ENCODE data around the gene LNX1. TPM values are rescaled to one million over a fixed set of nuclear protein-coding genes. Genes with fewer than 3 reads are reported as not detected.

LNX1 gene
- total RNA-seq, 2 donors from 2014 or later, result not detected

DNA sequence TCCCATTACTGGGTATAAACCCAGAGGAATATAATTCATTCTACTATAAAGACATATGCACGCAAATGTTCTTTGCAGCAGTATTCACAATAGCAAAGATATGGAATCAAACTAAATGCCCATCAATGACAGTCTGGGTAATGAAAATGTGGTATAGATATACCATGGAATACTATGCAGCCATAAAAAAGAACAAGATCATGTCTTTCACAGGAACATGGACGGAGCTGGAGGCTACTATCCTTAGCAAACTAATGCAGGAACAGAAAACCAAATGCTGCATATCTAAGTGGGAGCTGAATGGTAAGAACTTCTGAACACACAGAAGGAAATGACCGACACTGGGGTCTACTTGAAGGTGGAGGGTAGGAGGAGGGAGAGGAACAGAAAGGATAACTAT, 42.6 kb downstream of the LNX1 start:
- H3K9me3 Mint-ChIP-seq, result no peaks in the 10 kb centered on the region
- no peaks in the 10 kb centered on the region for H3K36me3 Mint-ChIP-seq (ENCODE audit: low read depth)
- no peak overlapping the region for H3K4me3 Mint-ChIP-seq
- no peak overlapping the region for H3K27ac Mint-ChIP-seq
- ATAC-seq (replicated peaks), result no peak
- H3K27me3 Mint-ChIP-seq, result peaks cover 16% of the 10 kb centered on the region
- no peaks in the 10 kb centered on the region for H3K4me1 Mint-ChIP-seq

DNA sequence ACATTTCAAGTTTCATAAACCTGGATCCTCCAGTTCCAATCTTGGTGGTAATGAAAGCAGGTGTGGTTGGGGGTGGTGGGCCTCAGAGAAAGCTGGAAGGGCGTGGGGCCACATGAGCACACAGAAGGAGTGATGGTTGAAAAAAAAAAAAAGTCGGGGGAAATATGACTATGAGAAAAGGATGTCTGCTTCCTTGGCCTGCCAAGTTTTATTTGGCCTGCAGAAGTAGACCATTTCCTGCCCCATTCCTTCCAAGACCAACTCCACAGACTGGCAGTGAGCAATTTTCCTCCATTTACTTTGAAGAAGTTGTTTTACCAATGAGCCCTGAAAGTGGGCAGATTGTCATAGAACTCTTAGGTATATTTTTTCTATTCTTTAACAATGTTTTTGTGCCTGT, 43.3 kb downstream of the LNX1 start:
- Mint-ChIP-seq H3K4me3 (no peak overlapping the region), H3K4me1 (no peaks in the 10 kb centered on the region), H3K27me3 (peaks cover 19% of the 10 kb centered on the region), H3K36me3 (ENCODE audit: low read depth) (no peaks in the 10 kb centered on the region), H3K27ac (no peak overlapping the region), H3K9me3 (no peaks in the 10 kb centered on the region)
- no peak for ATAC-seq (replicated peaks)

DNA sequence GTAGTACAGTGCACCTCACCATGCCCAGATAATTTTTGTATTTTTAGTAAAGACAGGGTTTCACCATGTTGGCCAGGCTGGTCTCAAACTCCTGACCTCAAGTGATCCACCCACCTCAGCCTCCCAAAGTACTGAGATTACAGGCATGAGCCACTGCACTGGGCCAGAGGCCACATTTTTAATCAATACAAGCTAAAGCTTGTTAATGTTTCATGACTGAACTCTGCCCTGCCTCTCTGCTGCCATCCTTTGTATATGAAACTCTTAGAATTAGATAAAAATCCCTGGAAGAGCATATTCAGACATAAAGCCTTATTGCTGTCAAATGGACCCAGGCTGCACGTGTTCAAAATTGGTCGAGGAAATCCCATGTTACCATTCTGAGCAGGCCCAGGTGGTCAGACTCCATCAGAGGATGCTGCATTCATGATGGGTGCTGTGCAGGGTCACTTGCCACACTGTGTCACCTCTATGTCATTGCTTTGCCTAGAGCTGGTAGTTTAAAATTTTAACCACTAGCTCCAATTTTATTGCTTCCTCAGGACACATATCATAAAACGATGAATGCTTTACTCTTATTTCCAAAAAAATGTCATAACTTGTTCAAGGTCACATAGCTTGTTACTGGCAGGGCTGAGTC, 45.2 kb downstream of the LNX1 start:
- H3K4me1 Mint-ChIP-seq, result no peaks in the 10 kb centered on the region
- H3K27ac Mint-ChIP-seq, result no peak overlapping the region
- peaks cover 29% of the 10 kb centered on the region for H3K27me3 Mint-ChIP-seq
- H3K36me3 Mint-ChIP-seq (ENCODE audit: low read depth), result no peaks in the 10 kb centered on the region
- H3K4me3 Mint-ChIP-seq, result no peak overlapping the region
- no peaks in the 10 kb centered on the region for H3K9me3 Mint-ChIP-seq
- ATAC-seq (replicated peaks), result no peak

DNA sequence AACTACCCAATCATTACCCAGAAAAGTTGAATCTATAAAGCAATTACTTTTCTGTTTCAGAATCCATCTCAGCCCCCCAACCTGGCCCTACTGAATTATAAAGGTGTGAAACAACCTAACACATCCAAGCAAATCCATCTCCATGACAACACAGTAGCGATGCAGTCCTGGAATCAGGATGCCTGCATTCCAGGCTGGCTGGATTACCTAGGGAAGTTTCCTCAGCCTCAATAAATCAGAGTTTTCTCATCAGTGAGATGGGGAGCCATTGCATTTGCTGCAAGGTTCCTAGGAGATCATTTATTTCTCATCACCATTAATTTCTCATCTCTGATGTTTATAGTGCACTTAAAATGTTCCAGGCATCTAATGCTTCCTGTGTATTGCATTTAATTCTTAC, 46.0 kb downstream of the LNX1 start:
- Mint-ChIP-seq H3K27ac (no peak overlapping the region), H3K4me3 (no peak overlapping the region), H3K36me3 (ENCODE audit: low read depth) (no peaks in the 10 kb centered on the region), H3K27me3 (peaks cover 29% of the 10 kb centered on the region), H3K9me3 (no peaks in the 10 kb centered on the region), H3K4me1 (no peaks in the 10 kb centered on the region)
- no peak for ATAC-seq (replicated peaks)

DNA sequence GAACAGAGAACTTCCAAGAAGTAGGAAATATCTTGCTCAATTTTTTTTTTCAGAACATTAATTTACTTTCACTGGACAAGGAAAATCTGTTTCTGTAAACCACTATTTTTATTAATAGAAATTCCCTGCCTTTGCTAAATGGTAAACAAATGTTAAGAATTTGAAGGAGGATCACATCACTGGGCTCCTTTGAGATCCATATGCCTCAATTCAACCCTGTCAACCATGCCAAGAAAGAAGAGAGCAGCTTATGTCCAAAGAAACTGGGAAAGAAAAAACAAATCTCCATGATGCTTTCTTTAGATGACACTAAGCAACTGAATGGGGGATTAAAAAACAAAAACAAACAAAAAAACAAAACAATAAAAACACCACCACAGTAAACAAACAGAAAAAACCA, 47.7 kb downstream of the LNX1 start:
- Mint-ChIP-seq H3K36me3 (ENCODE audit: low read depth) (no peaks in the 10 kb centered on the region), H3K9me3 (no peaks in the 10 kb centered on the region), H3K27ac (no peak overlapping the region), H3K27me3 (peaks cover 29% of the 10 kb centered on the region), H3K4me1 (no peaks in the 10 kb centered on the region), H3K4me3 (no peak overlapping the region)
- no peak for ATAC-seq (replicated peaks)

DNA sequence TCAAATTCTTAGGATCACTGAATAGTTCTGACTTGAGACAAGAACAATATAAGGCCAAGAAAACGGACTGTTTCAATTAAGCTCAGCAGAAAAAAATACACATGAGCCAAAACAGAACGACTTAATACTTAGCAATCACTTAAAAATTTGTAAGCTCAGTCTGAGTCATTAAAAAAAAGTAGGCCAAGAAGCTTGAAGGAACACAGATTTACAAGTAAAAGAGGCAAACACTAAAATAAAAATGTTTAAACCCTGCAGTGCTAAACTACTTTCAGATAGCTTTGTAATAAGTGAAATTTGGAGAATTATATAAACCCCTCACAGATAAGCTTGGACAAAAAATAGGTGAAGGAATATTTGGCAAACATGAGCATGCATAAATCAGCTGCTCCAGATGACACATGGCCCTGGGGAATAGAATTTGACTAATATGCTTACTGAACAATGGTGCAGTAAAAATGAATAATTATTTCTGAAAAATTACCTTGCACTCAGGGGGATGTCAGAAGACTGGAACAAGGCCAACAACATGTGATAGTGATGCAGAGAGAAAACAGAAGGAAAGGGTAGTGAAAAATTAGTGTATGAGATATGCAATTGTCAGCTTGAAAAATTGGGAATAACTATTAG, 49.6 kb downstream of the LNX1 start:
- Mint-ChIP-seq H3K27me3 (peaks cover 25% of the 10 kb centered on the region), H3K9me3 (no peaks in the 10 kb centered on the region), H3K4me1 (no peaks in the 10 kb centered on the region), H3K36me3 (ENCODE audit: low read depth) (no peaks in the 10 kb centered on the region), H3K4me3 (no peak overlapping the region), H3K27ac (no peak overlapping the region)
- ATAC-seq (replicated peaks), result no peak

DNA sequence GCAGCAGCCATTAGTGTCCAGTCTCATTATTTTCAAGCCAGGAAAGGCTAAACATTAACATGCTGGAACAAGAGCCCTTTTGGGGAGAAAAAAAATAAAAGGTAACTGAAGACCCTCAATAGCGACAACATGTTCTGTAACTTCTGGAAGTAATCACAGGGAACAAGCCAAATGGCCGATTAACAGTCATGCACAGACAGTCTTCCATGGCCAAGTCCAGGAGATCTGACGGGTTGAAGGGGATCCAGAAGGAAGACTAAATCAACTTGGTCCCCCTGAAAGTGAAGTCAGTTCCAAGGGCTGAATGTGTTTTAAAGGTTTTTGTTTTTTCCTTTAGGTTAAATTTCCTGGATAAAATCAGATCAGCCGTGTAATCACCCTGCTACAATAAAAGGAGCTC, 52.5 kb downstream of the LNX1 start:
- Mint-ChIP-seq H3K9me3 (no peaks in the 10 kb centered on the region), H3K27me3 (peaks cover 35% of the 10 kb centered on the region), H3K4me3 (no peak overlapping the region), H3K27ac (no peak overlapping the region), H3K36me3 (ENCODE audit: low read depth) (no peaks in the 10 kb centered on the region), H3K4me1 (no peaks in the 10 kb centered on the region)
- no peak for ATAC-seq (replicated peaks)

DNA sequence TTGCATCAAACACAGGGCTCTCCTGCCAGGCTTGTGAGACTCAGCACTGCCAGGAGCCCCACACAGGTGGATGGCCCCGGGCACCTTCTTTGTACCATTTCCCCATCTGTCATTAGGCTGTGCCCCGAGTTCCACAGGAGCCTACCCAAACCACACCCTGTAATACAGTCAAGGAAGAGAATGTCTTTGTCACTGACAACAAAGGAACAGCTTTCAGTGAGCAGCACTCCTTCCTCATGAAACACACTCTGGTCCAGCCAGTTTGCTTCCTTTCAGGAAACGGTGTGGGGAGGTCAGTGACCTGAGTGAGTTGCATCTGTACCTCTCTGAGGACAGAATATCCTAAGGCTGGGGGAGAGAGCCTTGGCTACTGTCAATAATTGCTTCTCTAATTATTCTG, 53.7 kb downstream of the LNX1 start:
- Mint-ChIP-seq H3K27ac (no peak overlapping the region), H3K9me3 (no peaks in the 10 kb centered on the region), H3K4me1 (no peaks in the 10 kb centered on the region), H3K4me3 (no peak overlapping the region), H3K36me3 (ENCODE audit: low read depth) (no peaks in the 10 kb centered on the region), H3K27me3 (peaks cover 31% of the 10 kb centered on the region)
- ATAC-seq (replicated peaks), result no peak

DNA sequence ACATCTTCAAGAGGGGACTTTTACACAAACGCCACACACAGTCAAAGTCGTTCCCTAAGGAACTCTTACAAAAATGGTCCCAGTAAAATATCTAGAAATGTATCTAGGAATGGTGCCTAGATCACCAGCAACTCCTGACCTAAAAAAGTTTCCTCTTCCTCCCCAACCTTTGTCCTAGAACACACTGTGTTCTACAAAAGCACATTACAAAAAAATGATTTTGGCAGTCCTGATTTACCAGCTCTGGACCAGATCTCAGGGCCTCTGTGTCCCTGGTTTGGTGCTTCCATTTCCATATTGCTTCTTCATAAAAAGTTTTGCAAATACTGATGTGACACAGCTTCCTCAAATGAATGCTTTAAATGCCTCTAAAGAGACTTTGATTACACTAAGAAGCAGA, 55.0 kb downstream of the LNX1 start:
- no peak for ATAC-seq (replicated peaks)

DNA sequence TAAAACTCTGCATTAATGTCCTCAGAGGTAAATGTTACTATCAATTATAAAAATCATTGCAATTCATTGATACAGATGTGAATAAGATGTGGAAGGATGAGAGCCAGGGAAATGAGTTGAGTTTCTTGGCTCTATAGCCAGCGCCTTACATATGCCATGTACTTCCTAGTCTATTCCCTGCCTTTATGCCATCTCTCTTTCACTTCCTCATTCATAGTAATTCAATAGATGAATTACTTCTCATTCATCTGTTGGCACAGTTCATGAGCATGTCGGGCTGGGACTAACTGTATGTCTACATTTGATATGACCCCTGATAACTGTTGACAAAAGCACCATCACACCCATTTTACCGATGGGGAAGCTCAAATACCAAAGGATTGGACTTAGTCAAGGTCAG, 55.7 kb downstream of the LNX1 start:
- no peaks in the 10 kb centered on the region for H3K36me3 Mint-ChIP-seq (ENCODE audit: low read depth)
- no peak overlapping the region for H3K4me3 Mint-ChIP-seq
- H3K9me3 Mint-ChIP-seq, result no peaks in the 10 kb centered on the region
- H3K27me3 Mint-ChIP-seq, result peaks cover 25% of the 10 kb centered on the region
- no peak overlapping the region for H3K27ac Mint-ChIP-seq
- ATAC-seq (replicated peaks), result no peak
- H3K4me1 Mint-ChIP-seq, result no peaks in the 10 kb centered on the region

More for the DNA sequence above, 55.0 kb downstream of the LNX1 start:
- H3K36me3 Mint-ChIP-seq (ENCODE audit: low read depth), result no peaks in the 10 kb centered on the region
- H3K4me3 Mint-ChIP-seq, result no peak overlapping the region
- H3K27me3 Mint-ChIP-seq, result peaks cover 25% of the 10 kb centered on the region
- H3K4me1 Mint-ChIP-seq, result no peaks in the 10 kb centered on the region
- no peak overlapping the region for H3K27ac Mint-ChIP-seq
- H3K9me3 Mint-ChIP-seq, result no peaks in the 10 kb centered on the region

DNA sequence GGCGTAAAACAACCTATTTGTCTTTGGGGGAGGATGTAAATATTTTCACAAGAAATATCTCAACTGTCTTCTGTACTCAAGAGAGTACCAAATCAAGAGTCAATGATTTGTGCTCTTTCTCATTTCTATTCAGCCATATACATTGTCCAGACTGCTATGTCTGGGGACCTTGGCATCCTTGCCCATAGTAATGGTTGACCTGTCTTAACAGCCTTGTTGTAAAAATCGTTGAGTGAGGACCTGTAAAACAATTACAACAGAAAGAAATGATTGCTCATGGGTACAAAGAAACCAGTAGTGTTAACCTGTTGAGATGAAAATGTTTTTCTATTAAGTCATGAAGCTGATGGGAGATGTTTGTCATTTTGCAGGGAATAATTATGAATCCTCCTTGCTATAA, 56.6 kb downstream of the LNX1 start:
- Mint-ChIP-seq H3K36me3 (ENCODE audit: low read depth) (no peaks in the 10 kb centered on the region), H3K4me1 (no peaks in the 10 kb centered on the region)

DNA sequence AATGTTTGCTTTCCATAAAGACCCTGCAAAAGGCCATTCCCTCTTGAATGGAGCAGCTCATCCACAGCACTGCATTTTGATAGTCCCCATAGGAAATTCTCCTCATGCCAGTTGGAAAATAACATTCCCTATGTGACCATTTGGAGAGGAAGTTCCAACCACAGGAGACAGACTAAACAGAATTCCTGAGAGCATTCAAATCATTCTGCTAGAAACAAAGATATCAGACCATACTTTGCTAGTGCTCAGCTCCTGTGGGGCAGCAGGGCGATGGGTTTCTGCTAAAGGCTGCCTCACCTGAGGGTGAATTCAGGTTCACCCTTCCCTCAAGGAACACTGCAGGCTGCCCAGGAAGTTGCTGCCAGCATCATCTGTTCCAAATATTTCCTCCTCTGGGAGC, 58.8 kb downstream of the LNX1 start:
- H3K4me1 Mint-ChIP-seq, result no peaks in the 10 kb centered on the region
- no peak for ATAC-seq (replicated peaks)
- H3K4me3 Mint-ChIP-seq, result no peak overlapping the region
- H3K27me3 Mint-ChIP-seq, result peaks cover 29% of the 10 kb centered on the region
- no peaks in the 10 kb centered on the region for H3K36me3 Mint-ChIP-seq (ENCODE audit: low read depth)
- no peak overlapping the region for H3K27ac Mint-ChIP-seq
- no peaks in the 10 kb centered on the region for H3K9me3 Mint-ChIP-seq

More for the DNA sequence above, 56.6 kb downstream of the LNX1 start:
- H3K9me3 Mint-ChIP-seq, result no peaks in the 10 kb centered on the region
- ATAC-seq (replicated peaks), result no peak
- H3K4me3 Mint-ChIP-seq, result no peak overlapping the region
- peaks cover 25% of the 10 kb centered on the region for H3K27me3 Mint-ChIP-seq
- H3K27ac Mint-ChIP-seq, result no peak overlapping the region

DNA sequence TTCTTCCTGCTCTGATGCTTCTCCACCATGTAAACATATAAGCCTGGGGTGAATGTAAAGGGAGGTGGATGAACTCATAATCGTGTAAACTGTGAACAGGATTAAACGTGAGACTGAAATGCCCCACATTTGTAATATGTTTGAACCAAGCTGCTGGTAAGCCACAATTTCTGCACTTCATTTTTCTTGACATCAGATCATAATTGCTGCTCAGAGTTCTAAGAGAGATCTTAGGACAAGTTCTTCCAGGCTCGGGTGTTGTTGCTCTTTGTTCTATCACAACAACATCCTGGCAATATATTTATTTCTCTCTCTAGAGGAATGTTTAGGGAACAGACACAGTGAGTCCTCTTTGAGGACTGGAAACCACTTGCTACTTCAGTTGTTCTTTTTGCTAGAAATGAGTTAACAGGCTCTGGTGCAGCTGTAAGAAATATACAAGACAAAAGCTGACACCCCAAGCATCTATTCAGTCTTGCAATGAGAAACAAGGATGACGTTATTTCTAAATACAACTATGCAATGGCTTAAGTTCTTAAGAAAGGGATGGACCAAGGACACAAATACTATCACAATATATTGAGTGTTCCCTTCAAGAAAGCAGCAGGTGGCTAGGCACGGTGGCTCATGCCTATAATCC, 59.6 kb downstream of the LNX1 start:
- Mint-ChIP-seq H3K27ac (no peak overlapping the region), H3K9me3 (no peaks in the 10 kb centered on the region), H3K4me3 (no peak overlapping the region), H3K4me1 (no peaks in the 10 kb centered on the region), H3K36me3 (ENCODE audit: low read depth) (no peaks in the 10 kb centered on the region), H3K27me3 (peaks cover 22% of the 10 kb centered on the region)
- no peak for ATAC-seq (replicated peaks)

DNA sequence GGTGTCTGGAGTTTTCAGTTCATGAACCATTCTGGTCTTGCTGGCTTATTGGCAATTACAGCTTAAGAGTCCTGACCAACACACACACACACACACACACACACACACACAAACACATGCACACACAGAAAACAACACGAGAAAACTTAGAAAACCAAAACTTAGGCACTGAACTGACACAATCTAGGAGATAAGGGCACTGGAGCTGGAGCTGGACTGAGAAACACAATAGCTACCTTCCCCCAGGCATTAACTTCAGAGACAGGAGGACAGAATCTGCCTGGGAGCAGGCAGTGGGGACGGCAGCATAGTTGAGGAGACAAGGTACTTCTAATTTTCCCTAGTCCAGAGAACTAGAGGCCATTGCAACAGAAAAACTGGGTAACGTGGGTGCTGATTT, 62.3 kb downstream of the LNX1 start:
- no peaks in the 10 kb centered on the region for H3K36me3 Mint-ChIP-seq (ENCODE audit: low read depth)
- ATAC-seq (replicated peaks), result no peak
- no peaks in the 10 kb centered on the region for H3K4me1 Mint-ChIP-seq
- H3K27ac Mint-ChIP-seq, result no peak overlapping the region
- no peak overlapping the region for H3K4me3 Mint-ChIP-seq
- H3K27me3 Mint-ChIP-seq, result peaks cover 17% of the 10 kb centered on the region
- H3K9me3 Mint-ChIP-seq, result no peaks in the 10 kb centered on the region

DNA sequence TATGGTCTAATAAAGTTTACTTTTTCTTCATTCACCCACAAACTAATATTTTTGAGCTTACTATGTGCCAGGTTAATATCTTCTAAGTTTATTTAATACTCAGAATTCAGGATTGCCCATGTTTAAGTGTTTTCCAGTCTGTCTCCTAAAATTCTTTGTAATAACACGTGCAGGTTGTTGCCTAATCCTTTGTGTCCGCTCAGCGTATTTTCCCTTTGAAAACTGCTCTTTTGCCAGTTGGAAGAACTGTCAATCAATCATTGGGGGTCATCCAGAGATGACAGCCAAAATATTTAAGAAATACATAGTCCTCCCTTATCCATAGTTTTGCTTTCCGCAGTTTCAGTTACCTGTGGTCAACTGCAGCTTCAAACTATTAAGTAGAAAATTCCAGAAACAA, 63.4 kb downstream of the LNX1 start:
- H3K9me3 Mint-ChIP-seq, result no peaks in the 10 kb centered on the region
- no peak for ATAC-seq (replicated peaks)
- no peaks in the 10 kb centered on the region for H3K36me3 Mint-ChIP-seq (ENCODE audit: low read depth)
- no peak overlapping the region for H3K27ac Mint-ChIP-seq
- no peak overlapping the region for H3K4me3 Mint-ChIP-seq
- peaks cover 21% of the 10 kb centered on the region for H3K27me3 Mint-ChIP-seq
- H3K4me1 Mint-ChIP-seq, result no peaks in the 10 kb centered on the region

Data from activated T-helper 17 cell treated with anti-CD3 and anti-CD28 coated beads, Interleukin-2, amount 50 U/mL, for 72 hours (primary cell).